ENCODE results near the gene THAP11.
A peak's percentile ranks its signal among the peaks of the same experiment; 100 is the strongest.
"Not testable (repeated sequence)": the region's sequence is repeated elsewhere in the genome, so short reads cannot be mapped to it uniquely, and the experiment has no call there.

The THAP11 gene

DNA sequence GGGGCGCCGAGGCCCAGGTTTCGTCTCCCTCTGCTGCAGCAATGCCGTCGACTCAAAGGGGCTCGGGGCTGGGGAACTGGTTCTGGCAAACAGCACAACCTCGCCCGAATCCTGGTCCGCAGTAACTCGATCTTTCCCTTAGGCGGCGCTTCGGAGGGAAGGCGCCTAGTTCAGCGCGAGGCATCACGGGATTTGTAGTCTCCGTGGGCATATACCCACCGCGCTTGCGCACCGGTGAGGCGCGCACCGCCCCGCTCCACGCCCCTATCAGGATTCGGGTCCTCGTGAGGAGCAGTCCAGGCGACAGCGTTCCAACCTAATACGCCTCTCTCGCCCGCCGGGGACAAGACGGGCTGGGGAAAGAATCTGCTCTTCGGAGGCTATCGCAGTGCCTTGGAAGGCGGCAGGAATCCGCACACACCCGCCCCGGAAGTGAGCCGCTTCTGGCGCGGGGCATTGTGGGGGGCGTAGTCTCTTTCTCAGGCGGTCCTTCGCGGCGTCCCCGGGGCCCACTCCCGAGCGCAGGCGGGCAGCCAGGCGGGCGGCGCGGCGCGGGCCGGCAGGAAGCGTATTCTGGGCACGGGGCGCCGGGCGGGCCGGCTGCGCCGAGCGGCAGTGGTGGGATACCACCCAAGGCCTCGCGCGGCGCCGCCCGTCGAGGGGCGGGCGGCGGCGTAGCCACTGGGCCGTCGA, at the start of gene THAP11:
THAP11 (plus strand) TSS at position 505 of the 693 bp plus-strand sequence. CDS start 235 bp downstream, outside the sequence.
- DNase-seq, result peak; percentile 83

DNA sequence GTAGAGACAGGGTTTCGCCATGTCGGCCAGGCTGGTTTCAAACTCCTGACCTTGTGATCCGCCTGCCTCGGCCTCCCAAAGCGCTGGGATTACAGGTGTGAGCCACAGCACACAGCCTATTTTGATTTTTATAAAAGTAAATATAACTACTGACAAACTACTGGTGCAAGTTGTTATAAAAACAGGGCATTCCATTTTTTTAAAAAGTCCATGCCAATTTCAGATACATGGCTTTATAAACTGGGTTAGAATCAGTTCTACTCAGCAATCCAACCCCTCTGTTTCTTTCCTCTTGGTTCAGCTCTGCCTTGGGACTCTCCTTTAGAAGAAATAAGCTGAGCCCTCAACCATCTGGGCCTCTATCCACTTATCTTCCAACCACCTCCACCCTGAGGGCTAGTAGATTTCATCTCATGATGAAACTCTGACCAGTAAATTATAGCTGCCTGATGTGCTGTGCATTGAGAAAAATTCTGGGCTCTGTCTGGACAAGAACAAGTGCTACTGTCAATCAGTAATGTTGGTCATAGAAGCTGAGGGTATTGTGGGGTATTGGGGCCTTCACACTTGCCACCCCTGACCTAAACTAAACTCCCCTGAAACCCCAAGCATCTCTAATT, 45.9 kb upstream of the THAP11 start:
- DNase-seq, result no peak

DNA sequence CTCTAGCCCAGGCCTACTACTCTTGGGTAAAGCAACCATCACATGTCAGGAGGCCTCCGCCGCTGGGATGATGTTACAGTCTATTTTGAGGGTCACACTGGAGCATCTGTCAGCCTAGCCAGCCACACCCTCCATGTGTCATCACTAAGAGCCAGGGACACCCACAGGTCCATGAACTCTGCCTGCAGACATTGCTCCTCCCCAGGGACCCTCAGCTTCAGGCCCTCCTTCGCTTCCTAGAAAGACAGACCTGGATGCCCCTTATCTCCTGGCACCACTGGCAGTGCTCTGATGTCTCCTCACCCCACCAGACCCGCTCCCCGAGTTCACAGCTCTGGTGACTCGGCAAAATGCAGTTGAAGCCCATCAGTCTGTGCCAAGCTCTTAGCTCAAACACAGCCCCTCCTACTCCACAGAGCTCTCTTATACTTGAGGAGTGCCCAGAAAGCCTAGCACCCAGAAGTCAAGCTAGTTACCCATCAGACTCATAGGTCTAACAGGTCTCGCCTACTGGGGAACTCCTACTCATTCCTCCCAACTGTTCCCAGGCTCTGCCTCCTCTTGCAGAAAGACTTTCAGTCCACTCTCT, 41.7 kb upstream of the THAP11 start:
- DNase-seq, result no peak

DNA sequence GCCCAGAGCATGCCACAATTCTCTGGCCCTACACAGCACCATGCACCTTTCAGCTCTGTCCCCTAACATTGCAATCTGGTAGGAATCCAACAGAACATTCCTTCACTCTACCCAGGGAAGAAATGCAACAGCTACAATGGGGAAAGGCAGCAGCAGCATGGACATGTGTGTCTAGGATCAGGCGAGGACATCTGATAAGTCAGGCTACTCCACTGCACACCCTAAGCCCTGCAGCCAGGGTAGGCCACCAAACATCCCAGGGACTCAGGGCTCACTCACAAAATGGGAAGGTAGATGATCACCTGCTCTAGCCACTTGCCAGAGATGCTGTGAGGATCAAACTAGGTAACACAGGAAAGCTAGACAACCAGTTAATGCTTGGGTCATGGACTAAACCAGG, 40.9 kb upstream of the THAP11 start:
- DNase-seq, result no peak

DNA sequence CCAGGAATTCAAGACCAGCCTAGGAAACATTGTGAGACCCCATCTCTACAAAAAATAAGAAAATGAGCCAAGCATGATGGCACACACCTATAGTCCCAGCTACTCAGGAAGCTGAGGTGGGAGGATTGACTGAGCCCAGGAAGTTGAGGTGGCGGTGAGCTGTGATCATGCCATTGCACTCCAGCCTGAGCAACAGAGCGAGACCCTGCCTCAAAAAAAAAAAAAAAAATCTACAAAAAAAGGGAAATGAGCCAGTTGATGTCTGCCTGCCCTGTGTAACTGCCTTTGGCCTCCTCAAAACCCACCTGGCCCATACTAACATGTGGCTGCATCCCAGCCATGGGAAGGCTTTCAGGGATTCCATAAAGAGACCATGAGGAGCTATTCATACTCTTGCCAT, 40.2 kb upstream of the THAP11 start:
- no peak for DNase-seq

DNA sequence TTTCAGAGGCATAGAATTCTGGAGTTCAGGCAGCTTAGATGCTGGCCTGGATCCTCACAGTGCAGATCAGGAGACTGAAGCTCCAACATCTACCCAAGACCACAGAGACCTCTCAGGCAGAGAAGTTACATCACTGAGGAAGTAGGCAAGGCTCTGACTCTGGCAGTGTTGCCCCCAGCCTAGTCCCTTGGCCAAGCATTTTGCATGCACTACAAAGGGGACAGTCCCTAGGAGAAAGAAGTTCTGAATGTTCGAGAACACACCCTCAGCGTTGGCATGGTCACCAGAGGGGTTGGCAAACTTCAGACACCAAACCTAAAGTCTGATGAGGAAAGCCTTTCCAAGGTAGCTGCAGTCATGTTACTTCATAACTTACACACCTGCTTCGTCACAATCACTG, 38.2 kb upstream of the THAP11 start:
- no peak for DNase-seq

DNA sequence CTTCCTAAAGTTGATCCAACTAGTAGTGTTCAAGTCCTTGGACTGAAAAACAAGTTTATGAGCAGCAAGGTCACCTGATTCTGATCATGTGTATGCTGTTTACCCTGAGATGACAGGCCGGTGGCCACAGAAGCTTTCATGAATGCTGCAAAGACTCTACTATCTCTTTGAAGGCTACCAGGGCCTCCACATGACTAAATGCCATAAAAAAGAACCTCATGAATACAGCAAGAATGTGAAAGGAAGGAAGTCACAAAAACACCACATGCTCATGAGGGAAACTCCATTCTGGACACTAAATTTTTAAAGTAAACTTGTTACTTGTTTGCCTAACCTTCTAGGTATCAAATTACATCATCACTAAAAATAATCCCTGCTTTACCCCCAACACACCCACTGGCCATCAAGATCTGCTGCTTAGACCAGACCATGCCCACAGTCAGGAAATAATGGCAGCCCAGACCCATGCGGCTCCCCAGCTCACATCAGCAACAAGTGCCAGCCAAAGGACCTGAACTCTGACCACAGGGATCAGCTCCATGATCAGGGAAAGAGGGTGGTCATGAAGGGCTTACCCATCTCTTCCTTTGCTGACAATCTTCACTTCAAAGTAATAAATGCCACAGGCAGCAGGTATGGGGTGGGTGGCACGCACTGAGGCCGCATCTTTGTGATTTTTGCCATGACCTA, 37.1 kb upstream of the THAP11 start:
- no peak for DNase-seq

DNA sequence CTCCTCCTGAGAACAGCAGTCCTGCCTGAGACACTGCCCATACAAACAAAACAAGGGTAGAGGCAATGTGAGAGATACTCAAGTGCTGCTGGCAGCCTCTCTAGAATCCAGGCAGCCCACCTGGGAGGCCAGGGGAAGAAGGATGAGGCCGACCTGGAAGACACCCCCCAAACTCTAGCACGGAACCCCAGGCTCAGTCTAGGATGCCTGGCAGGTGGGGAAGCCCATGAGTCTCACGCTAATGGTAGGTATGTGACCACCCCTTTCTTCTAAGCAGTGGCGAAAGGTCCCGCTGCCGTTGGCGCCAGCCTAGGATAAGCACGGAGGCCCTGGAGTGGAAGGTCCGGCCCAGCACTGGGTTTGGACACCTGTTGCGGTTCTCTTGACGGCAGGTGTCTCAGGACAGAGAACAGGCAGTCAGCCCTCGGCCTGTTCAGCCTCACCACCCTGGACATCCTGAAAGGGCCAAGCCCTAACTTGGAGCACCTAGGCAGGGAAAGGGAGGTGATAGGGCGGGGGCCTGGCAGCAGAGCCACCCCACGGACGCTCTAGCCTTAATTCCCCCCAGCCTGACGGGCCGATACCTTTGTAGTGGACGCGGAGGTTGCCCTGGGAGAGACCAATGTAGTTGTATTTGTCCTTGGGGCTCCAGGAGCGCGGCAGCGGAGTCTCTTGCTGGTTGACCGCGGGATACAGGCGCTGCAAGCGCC, 36.2 kb upstream of the THAP11 start:
- no peak for DNase-seq

DNA sequence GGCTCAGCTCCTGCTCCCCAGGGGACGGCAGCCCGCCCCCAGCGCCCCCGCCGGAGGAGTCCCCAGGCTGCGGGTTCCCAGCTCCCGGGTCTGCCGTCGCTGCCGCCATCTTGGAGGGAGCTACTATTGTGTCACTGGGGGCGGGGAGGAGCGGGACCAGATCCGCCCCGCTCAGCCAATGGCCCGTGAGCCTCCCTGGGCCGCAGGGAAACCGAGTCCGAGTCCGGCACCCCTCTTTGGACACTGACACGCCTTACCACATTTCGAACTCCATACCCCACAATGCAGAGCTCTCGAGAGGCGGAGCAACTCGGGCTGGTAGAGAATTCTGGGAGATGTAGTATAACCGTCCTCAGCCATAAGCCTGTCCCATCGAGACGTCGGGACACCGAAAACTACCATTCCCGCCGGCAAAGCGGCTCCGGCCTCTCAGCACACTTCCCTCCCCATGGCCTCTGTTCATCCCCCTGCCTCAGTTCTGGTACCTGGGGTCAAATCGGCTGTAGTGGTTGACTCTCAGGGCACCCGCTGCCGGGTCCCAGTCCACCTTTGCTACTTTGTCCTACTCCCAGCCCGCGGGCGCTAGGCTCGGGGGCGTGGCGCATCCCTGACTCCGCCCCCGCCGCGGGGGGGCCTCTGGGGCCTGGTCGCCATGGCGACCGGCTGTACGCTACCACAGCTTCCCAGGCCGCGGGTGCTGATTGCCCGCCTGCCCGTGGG, 35.5 kb upstream of the THAP11 start, which contains the start of the genes RANBP10 and TSNAXIP1:
RANBP10 (minus strand) TSS at position 133 of the 720 bp plus-strand sequence; CDS start at position 109, 24 bp downstream.
TSNAXIP1 (plus strand) TSS at position 462 of the 720 bp plus-strand sequence. CDS start 261 bp downstream, outside the sequence.
- peak; percentile 95 for DNase-seq

DNA sequence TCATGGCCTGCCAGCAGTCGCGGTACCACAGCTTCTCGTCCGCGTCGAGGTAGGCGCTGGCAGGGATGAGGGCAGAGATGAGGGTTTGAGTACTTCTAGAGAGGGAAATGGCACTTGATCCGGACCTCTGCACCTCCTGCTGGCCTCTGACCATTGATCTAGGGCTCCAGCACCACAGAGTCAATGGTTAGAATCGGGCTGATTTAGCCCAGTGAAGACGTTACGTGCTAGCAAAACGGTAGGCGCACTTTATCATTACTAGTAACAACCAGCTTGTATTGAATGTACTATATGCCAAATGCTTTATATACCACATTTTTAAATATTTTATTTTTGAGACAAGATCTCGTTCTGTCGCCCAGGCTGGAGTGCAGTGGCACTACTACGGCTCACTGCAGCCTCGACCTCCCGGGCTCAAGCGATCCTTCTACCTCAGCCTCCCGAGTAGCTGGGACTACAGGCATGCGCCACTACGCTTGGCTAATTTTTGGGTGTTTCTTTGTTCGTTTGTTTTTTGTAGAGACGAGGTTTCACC, 34.9 kb upstream of the THAP11 start:
- DNase-seq, result no peak

DNA sequence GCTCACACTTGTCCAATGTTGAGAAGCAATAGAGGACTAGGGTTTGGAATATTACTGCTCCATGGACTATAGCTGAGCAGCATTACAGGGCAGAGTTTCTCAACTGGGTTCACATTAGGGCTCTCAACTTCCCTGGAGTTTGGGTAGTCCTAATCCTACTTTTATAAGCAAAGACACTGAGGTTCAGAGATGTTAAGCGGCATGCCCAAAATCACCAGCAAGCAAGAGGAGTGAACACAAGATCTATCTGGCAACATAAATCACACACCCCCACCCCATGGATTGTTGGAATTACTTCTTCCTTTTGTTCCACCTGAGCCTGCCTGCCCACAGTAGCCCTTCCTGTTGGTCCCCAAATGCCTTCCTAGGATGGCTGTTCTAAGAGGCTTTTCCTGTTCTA, 30.2 kb upstream of the THAP11 start:
- no peak for DNase-seq

DNA sequence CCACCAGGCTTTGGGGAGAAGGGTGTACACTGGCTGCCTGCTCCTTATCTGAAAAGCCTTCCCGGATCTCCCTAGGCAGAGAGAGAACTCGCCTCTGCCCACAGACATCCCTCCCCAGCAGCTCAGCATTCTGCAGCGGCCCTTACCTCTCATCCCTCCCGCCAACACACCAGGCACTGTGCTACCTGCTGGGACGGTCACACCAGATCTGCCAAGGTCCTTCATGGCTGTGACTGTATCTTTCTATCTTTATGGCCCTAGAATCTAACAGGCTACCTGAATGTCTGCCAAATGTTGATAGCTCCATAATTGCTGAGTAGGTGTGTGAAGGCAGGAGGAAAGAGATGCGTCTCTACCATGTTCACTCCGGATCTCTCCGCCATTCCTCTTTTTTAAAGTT, 27.6 kb upstream of the THAP11 start:
- no peak for DNase-seq

DNA sequence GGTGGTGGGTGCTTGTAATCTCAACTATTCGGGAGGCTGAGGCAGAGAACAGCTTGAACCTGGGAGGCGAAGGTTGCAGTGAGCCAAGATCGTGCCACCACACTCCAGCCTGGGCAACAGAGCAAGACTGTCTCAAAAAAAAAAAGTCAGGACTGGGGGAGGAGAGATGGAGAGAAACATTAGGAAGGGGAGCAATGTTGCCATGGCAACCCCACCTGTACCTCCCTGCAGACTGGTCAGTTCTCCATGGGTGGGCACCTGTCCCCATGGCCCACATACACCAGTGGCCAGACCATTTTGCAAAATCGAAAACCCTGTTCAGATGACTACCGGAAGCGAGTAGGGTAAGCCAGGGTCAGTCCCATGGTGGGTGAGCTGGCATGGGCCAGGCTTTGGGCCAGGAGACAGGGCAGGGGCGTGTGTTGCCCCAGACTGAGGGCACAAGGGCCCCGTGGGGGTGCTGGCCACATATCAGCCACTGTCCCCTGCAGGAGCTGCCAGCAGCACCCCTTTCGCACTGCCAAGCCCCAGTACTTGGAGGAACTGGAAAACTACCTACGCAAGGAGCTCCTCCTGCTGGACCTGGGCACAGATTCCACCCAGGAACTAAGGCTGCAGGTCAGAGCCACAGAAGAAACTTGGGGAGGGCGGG, 21.4 kb upstream of the THAP11 start:
- no peak for DNase-seq

DNA sequence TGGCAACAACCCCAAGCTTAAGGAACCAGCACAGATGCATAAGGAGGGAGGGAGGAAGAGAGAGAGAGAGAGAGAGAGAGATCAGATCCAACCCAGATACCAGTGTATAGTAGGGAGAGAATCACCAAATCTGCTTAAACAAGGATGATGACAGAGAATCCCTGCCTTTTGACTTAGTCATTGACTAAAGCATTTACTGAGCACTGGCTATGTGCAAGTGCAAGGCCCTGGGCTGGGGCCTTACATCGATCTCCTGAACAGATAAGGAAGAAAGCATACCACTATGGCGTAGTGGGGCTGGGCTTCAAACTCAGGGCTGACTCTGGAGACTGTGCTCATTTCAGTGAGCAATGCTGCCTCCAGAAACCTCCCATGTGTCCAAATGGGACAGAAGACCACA, 19.6 kb upstream of the THAP11 start:
- DNase-seq, result no peak

DNA sequence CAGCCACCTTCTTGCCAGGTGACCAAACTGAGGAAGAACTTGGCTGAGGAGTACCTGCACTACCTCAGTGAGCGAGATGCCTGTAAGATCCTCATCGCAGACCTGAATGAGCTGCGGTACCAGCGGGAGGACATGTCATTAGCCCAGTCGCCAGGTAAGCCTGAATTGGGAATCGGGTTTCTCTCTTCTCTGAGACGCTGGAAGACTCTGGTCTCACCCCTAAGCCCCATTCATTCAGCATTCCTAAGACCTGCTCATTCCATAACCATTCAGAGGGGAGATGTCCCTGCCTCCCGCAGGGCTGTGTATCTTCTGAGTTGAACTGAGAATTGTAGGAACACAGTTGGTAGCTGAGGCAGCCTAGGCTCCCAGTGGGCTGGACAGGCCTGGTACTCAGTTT, 17.0 kb upstream of the THAP11 start:
- no peak for DNase-seq

DNA sequence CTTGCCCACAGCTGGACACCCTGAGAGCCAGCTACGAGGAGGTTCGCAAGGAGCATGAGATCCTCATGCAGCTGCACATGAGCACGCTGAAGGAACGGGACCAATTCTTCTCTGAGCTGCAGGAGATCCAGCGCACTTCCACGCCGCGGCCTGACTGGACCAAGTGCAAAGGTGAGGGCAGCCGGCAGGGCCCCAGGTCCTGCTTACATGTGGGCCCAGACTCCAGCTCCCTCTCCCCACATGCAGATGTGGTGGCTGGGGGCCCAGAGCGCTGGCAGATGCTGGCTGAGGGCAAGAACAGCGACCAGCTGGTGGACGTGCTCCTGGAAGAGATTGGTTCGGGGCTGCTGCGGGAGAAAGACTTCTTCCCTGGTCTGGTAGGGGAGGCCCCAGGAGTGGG, 16.2 kb upstream of the THAP11 start:
- DNase-seq, result no peak

DNA sequence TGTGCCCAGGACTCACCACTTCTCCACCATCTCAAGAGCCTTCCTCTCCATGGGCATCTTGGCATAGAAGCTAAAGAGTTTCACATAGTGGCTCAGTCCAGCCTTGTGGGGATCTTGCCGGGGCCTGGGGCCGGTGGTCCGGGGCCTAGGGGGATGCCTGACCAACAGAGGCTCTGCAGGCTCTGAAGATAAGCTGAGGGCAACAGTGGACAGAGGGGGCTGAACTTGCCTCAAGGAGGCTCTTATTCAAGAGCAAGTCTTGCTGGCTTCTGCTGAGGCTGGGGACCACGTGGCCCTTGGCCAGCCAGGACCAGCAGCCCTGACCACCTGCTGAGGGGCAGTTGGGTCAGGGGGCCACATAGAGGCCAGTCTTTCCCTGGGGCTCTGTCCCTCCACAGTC, 13.5 kb upstream of the THAP11 start:
- DNase-seq, result no peak

DNA sequence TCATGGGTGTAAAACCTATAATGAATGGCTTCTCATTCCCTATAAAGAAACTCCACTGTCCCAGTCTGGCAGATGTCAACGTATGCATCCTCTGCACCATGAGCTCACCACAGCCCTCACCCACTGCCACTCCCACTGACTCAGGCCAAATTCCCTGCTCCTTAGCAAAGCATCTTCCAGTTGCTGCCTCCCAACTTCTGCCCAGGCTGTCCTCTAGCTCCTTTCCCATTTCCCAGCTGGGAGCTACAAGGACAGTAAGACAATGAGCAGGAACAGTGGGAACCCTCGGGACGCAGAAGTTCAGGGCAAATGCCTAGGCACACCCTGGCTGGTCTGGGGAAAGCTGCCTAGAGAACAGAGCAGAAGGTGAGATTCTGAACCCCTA, 9.1 kb upstream of the THAP11 start:
- no peak for DNase-seq

DNA sequence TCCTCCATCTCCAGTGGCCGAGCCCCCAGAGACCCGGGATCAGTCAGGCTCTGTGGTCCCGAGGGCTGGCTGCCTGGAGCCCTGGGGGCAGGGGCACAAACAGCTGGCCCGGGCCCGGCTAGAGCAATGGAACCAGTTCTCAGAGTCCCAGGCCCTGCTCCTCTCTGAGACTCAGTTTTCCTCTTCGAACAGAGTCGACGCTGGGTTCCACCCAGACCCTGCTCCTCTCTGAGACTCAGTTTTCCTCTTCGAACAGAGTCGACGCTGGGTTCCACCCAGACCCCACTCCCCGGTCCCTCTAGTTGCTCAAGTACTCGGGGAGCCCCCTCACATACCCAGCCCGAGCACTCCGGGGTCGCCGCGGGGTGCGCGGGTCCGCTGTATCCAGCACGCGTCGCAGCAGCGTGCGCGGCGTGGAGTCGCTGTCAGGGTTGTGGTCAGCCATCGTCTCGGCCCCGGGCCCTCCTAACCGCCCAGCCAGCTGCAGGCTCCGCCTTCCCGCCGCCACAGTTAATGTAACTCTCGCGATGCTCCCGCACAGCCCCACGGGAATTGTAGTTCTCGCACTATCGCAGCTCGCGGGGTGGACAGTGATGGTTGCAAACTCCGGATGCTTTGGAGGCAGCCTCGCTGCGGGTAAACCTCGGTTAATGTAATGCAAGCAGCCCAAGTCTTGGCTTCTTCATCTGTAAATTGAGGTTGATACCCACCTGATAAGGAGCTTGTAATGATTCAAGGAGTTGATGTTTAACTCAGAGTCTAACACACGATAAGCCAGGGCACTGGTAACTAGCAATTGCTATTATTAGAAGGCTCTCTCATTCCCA, 8.5 kb upstream of the THAP11 start:
- peak; percentile 78 for DNase-seq

DNA sequence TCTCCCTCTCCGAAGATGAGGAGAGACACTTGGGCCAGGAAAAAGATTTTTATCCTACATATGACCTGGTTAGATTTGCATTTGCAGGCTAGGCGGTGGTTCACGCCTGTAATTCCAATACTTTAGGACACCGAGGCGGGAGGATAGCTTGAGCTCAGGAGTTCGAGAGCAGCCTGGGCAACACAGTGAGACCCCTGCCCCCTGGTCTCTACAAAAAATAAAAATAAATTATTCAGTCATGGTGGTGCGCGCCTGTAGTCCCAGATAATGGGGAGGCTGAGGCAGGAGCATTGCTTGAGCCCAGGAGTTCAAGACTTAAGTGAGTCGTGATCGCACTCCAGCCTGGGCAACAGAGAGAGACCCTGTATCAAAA, 7.9 kb upstream of the THAP11 start:
- no peak for DNase-seq

DNA sequence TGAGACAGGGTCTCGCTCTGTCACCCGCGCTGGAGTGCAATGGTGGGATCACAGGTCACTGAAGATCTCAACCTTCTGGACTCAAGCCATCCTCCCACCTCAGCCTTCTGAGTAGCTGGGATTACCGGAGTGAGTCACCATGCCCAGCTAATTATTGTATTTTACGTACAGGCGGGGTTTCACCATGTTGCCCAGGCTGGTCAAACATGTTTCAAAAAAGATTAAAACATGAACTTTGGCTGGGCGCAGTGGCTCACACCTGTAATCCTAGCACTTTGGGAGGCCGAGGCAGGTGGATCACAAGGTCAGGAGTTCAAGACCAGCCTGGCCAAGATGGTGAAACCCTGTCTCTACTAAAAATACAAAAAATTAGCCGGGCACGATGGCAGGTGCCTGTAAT, 4.9 kb upstream of the THAP11 start:
- not testable (repeated sequence) for DNase-seq

All from T1000 (cell line).